Fibroblast of lung (primary cell): ENCODE results near the gene NKD1. TPM values are rescaled to one million over a fixed set of nuclear protein-coding genes. Genes with fewer than 3 reads are reported as not detected.
"Not testable (repeated sequence)": the region's sequence is repeated elsewhere in the genome, so short reads cannot be mapped to it uniquely, and the experiment has no call there.

Source experiments
- DNase-seq, 2 donors: peaks; one replicate each; pipeline versions ENCODE4 v3.0.0 to v3.0.0-alpha.2; 2010; ENCODE audit warnings: low read depth in 2 of 2
- H2AFZ ChIP-seq: 2 replicates; pipeline ENCODE4 v1.5.1; 2012; ENCODE audit warnings: low read length, control low read depth, inconsistent platforms
- H3K27ac ChIP-seq: 2 replicates; pipeline ENCODE4 v1.5.1; 2011; ENCODE audit warnings: low read length, control low read depth; ENCODE audit not compliant: insufficient read depth
- H3K27me3 ChIP-seq: 2 replicates; pipeline ENCODE4 v1.5.1; 2011; ENCODE audit warnings: mild to moderate bottlenecking, low read length; ENCODE audit not compliant: control insufficient read depth, insufficient read depth
- H3K36me3 ChIP-seq: 2 replicates; pipeline ENCODE4 v1.5.1; 2011; ENCODE audit warnings: low read length; ENCODE audit not compliant: control insufficient read depth, insufficient read depth
- H3K4me1 ChIP-seq: 2 replicates; pipeline ENCODE4 v1.5.1; 2011; ENCODE audit warnings: low read length; ENCODE audit not compliant: control insufficient read depth, insufficient read depth; ENCODE audit errors: extremely low read depth
- H3K4me2 ChIP-seq: 2 replicates; pipeline ENCODE4 v1.5.1; 2011; ENCODE audit warnings: low read length, control low read depth; ENCODE audit not compliant: insufficient read depth; ENCODE audit errors: extremely low read depth
- H3K4me3 ChIP-seq, 4 experiments: fragments of 200-600 bp in 1 of 4; sonication (generic) in 1 of 4; replicated peaks in 1 of 4; 2 replicates each; pipeline ENCODE4 v1.5.1; 2011 to 2016; ENCODE audit warnings: low read length in 4 of 4, low read depth in 3 of 4, mild to moderate bottlenecking in 3 of 4, control low read depth in 2 of 4, inconsistent platforms in 1 of 4, mixed read lengths in 1 of 4; ENCODE audit not compliant: insufficient read depth in 1 of 4; ENCODE audit errors: control extremely low read depth in 1 of 4
- H3K79me2 ChIP-seq: 2 replicates; pipeline ENCODE4 v1.5.1; 2012; ENCODE audit warnings: mild to moderate bottlenecking, low read length, inconsistent platforms; ENCODE audit not compliant: control insufficient read depth, insufficient read depth
- H3K9ac ChIP-seq: 2 replicates; pipeline ENCODE4 v1.5.1; 2011; ENCODE audit warnings: mild to moderate bottlenecking, low read length, control low read depth; ENCODE audit not compliant: insufficient read depth
- H3K9me3 ChIP-seq: 2 replicates; pipeline ENCODE4 v1.5.1; 2012; ENCODE audit warnings: low read depth, low read length; ENCODE audit not compliant: control insufficient read depth, insufficient read depth
- H4K20me1 ChIP-seq: 2 replicates; pipeline ENCODE4 v1.5.1; 2011; ENCODE audit warnings: low read length; ENCODE audit not compliant: control insufficient read depth, insufficient read depth; ENCODE audit errors: extremely low read depth
- CTCF ChIP-seq, 2 donors: IDR thresholded peaks in 1 of 2; conservative IDR thresholded peaks in 1 of 2; 1 replicate in 1 of 2; 2 replicates in 1 of 2; pipeline ENCODE4 v1.5.1; 2011 to 2012; ENCODE audit warnings: low read length in 2 of 2, control low read depth in 1 of 2, inconsistent platforms in 1 of 2, low read depth in 1 of 2, mild to moderate bottlenecking in 1 of 2
- EZH2 ChIP-seq: IDR thresholded peaks from 2 replicates; pipeline ENCODE4 v1.5.1; 2012; ENCODE audit warnings: low read length, control low read depth, mild to moderate bottlenecking; ENCODE audit errors: missing control alignments
- polyA plus RNA-seq, 2 donors: library from polyadenylated mRNA; depleted of rRNA in 1 of 2; stranded (reverse) in 1 of 2; unstranded in 1 of 2; fragments of >200 nt; gene quantifications; 2 replicates each; pipeline ENCODE4 v1.2.1, GENCODE V29; 2011 to 2012; ENCODE audit warnings: missing spikeins in 1 of 2
- total RNA-seq: library from RNA; depleted of rRNA; stranded (reverse); fragments of >200 nt; gene quantifications from 2 replicates; pipeline ENCODE4 v1.2.1, GENCODE V29; 2014

Gene NKD1
- total and polyA plus RNA-seq, 2 donors (not counting 1 experiment from before 2014, with no cell fraction given): under 0.01 to 0.12 TPM

DNA sequence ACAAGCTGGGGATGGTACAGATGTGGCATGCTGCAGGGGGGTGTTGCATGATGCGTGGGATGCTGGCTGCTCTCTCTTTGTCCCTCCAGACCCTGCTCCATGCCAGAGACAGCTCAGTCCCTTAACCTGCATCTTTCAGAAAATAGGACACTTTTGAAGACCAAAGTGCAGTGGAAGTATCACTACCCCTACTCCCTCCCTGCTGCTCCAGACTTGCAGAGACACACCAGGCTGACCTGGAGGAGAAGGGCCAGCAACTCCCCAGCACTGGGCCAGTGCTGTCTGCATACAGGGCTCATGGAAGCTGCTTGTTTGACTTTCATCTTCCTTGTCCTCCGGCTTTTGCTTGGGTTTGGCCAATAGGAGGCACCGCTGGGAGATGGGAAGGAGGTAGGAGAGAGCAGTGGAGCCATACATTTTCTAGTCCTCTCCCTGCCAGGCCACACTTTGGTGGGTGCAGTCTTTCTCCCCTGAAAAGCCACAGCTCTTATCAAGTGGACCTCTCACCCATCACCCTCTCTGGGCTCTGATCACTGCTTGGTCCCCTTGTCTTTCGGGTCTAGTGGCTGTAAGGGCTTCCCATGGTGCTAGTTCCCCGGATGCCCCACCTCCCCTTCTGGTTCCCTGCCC, 46.1 kb upstream of the NKD1 start:
- no peak overlapping the region for H3K9ac ChIP-seq
- no peak overlapping the region for H3K27ac ChIP-seq
- H3K79me2 ChIP-seq: no peaks in the 10 kb centered on the region
- no peaks in the 10 kb centered on the region for H4K20me1 ChIP-seq
- no peaks in the 10 kb centered on the region for H3K9me3 ChIP-seq
- H3K4me2 ChIP-seq: no peak overlapping the region
- H3K4me1 ChIP-seq: no peaks in the 10 kb centered on the region
- H2AFZ ChIP-seq: no peak overlapping the region
- H3K4me3 ChIP-seq: no peak overlapping the region
- H3K27me3 ChIP-seq: no peaks in the 10 kb centered on the region
- no peak for DNase-seq
- no peak for TF ChIP-seq EZH2
- no peak for TF ChIP-seq CTCF (conservative IDR thresholded peaks at IDR 0.05 in 1 of 2, IDR thresholded peaks at IDR 0.05 in 1 of 2; ENCODE audit: low read depth in 1 of 2, low read length in 2 of 2)
- no peaks in the 10 kb centered on the region for H3K36me3 ChIP-seq

GRCh38 chr16:50502616-50503011, 45.6 kb upstream of the NKD1 start:
- no peak overlapping the region for H3K4me2 ChIP-seq
- H3K27ac ChIP-seq: no peak overlapping the region
- H3K9me3 ChIP-seq: no peaks in the 10 kb centered on the region
- no peak overlapping the region for H3K9ac ChIP-seq
- no peaks in the 10 kb centered on the region for H3K4me1 ChIP-seq
- no peak overlapping the region for H3K4me3 ChIP-seq
- H3K27me3 ChIP-seq: no peaks in the 10 kb centered on the region
- DNase-seq: no peak
- H2AFZ ChIP-seq: no peak overlapping the region
- TF ChIP-seq CTCF (conservative IDR thresholded peaks at IDR 0.05 in 1 of 2, IDR thresholded peaks at IDR 0.05 in 1 of 2; ENCODE audit: low read depth in 1 of 2, low read length in 2 of 2) (no peak), EZH2 (no peak)
- no peaks in the 10 kb centered on the region for H3K79me2 ChIP-seq
- no peaks in the 10 kb centered on the region for H4K20me1 ChIP-seq
- no peaks in the 10 kb centered on the region for H3K36me3 ChIP-seq

GRCh38 chr16:50503868-50504531, 44.2 kb upstream of the NKD1 start:
- not testable (repeated sequence) for H3K79me2 ChIP-seq, H3K27me3 ChIP-seq, H2AFZ ChIP-seq, H3K4me3 ChIP-seq, DNase-seq, H4K20me1 ChIP-seq, H3K9ac ChIP-seq, H3K9me3 ChIP-seq, H3K27ac ChIP-seq, H3K4me2 ChIP-seq, H3K36me3 ChIP-seq, H3K4me1 ChIP-seq
